Uterus (tissue), 4 donors: ENCODE measurements around the gene USP47. TPM values are rescaled to one million over a fixed set of nuclear protein-coding genes. Genes with fewer than 3 reads are reported as not detected.

ENCODE experiments used
- DNase-seq, 2 donors: peaks; one replicate each; pipeline ENCODE4 v3.0.0-alpha.2; 2019 to 2020
- H3K27ac ChIP-seq, 2 donors: fragments of 200-600 bp; sonication (generic); 1 replicate in 1 of 2; 2 replicates in 1 of 2; pipeline ENCODE4 v1.5.1; 2016 to 2018
- H3K27me3 ChIP-seq, 2 donors: fragments of 200-600 bp; sonication (generic); one replicate each; pipeline ENCODE4 v1.5.1; 2018 to 2019; ENCODE audit warnings: control low read depth in 1 of 2
- H3K36me3 ChIP-seq, 2 donors: fragments of 200-600 bp; sonication (generic); one replicate each; pipeline ENCODE4 v1.5.1; 2019; ENCODE audit warnings: control low read depth in 1 of 2
- H3K4me1 ChIP-seq, 2 donors: fragments of 200-600 bp; sonication (generic); one replicate each; pipeline ENCODE4 v1.5.1; 2018 to 2019; ENCODE audit warnings: control low read depth in 1 of 2
- H3K4me3 ChIP-seq, 2 donors: fragments of 200-600 bp; sonication (generic); 1 replicate in 1 of 2; 2 replicates in 1 of 2; pipeline ENCODE4 v1.5.1; 2018 to 2019; ENCODE audit warnings: mild to moderate bottlenecking in 1 of 2
- H3K9me3 ChIP-seq, 2 donors: fragments of 200-600 bp; sonication (generic); one replicate each; pipeline ENCODE4 v1.5.1; 2019; ENCODE audit warnings: control low read depth in 1 of 2
- POLR2A ChIP-seq, 2 donors: fragments of 450-650 bp; IDR thresholded peaks; one replicate each; pipeline ENCODE4 v1.6.1; 2016; ENCODE audit warnings: antibody characterized with exemption in 2 of 2, mild to moderate bottlenecking in 1 of 2, moderate library complexity in 1 of 2
- intact Hi-C: fragments of 100-400 bp; cut with DNase I; formaldehyde crosslinking; loops from one replicate; pipeline ENCODE4 v1.15.1; 2023; ENCODE audit warnings: low total_unique reads
- total RNA-seq, 4 donors: library from RNA; depleted of rRNA in 3 of 4; stranded (reverse); fragments of >200 nt in 3 of 4; gene quantifications; one replicate each; pipeline versions ENCODE4 v1.1.0 to v1.2.4, GENCODE V29; 2014 to 2023
- TF ChIP-seq, protein P1 (sequence below), 4 experiments: fragments of 200-600 bp in 2 of 4; fragments of 450-650 bp in 2 of 4; sonication (generic) in 2 of 4; IDR thresholded peaks; one replicate each; pipeline ENCODE4 v1.5.1; 2016 to 2019; ENCODE audit warnings: antibody characterized with exemption in 4 of 4, mild to moderate bottlenecking in 2 of 4, moderate library complexity in 1 of 4
- donor health status: DM: yes; HTN: yes; CAD: no.

USP47 gene
- total RNA-seq, 4 donors from 2014 or later, result 83.4 to 247 (median 146) TPM

DNA sequence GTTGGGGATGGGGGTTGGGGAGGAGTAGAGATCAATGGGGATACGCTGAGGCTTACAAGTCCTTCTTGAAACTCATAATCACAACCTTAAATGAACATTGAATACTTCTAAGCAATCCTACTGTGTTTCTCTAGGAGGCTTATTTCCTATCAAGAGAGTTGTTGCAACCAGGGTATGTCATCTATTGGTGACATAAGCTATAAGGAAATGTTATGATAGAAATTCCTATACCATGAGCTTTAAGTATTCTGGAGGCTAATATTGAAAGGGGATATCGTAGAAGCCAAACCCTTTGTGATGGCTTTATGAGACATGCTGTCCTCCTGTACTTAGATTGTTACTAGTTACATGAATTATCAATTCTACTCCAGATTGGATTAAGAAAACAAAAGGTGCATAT is 93.8 kb downstream of the USP47 start:
- TF ChIP-seq POLR2A (IDR thresholded peaks at IDR 0.05), result no peak
- TF ChIP-seq, protein P1, sequence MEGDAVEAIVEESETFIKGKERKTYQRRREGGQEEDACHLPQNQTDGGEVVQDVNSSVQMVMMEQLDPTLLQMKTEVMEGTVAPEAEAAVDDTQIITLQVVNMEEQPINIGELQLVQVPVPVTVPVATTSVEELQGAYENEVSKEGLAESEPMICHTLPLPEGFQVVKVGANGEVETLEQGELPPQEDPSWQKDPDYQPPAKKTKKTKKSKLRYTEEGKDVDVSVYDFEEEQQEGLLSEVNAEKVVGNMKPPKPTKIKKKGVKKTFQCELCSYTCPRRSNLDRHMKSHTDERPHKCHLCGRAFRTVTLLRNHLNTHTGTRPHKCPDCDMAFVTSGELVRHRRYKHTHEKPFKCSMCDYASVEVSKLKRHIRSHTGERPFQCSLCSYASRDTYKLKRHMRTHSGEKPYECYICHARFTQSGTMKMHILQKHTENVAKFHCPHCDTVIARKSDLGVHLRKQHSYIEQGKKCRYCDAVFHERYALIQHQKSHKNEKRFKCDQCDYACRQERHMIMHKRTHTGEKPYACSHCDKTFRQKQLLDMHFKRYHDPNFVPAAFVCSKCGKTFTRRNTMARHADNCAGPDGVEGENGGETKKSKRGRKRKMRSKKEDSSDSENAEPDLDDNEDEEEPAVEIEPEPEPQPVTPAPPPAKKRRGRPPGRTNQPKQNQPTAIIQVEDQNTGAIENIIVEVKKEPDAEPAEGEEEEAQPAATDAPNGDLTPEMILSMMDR (IDR thresholded peaks at IDR 0.05), result no peak
- DNase-seq, result no peak

DNA sequence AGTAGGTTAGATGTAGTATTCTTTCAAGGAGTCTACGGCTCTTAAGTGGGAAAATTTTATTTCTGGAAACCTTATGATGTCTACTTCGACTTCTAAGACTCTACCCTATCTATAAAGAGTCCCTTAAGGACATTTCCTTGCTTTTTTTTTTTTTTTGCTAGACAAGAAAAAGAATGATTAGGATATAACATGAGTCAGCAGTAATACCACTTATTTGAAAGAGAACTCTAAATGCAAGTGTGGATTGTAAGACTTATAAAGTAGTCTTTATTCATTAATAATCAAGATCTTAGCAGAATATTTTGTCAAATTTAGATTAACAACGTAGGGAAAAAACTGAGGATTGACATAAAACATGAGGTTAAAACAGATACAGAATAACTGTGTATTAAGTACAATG is 95.7 kb downstream of the USP47 start:
- Histone ChIP-seq H3K4me3 (no peak overlapping the region), H3K36me3 (no peaks in the 10 kb centered on the region), H3K9me3 (no peaks in the 10 kb centered on the region), H3K27ac (no peak overlapping the region), H3K4me1 (no peaks in the 10 kb centered on the region), H3K27me3 (no peaks in the 10 kb centered on the region)
- no peak for DNase-seq
- TF ChIP-seq POLR2A (IDR thresholded peaks at IDR 0.05), result no peak
- TF ChIP-seq, protein P1 (IDR thresholded peaks at IDR 0.05), result no peak
- intact Hi-C loops, result loop anchor here (10.0 kb wide), 1 partner anchor 337 kb away; no protein-coding TSS in a partner anchor

More for the DNA sequence above, 93.8 kb downstream of the USP47 start:
- H3K4me3 ChIP-seq, result no peak overlapping the region
- intact Hi-C loops, result loop anchor here (10.0 kb wide), 1 partner anchor 339 kb away; no protein-coding TSS in a partner anchor
- H3K27ac ChIP-seq, result no peak overlapping the region
- H3K36me3 ChIP-seq, result no peaks in the 10 kb centered on the region
- H3K4me1 ChIP-seq, result peaks cover 0 to 4% of the 10 kb centered on the region in 2 donors
- no peaks in the 10 kb centered on the region for H3K27me3 ChIP-seq
- H3K9me3 ChIP-seq, result no peaks in the 10 kb centered on the region

DNA sequence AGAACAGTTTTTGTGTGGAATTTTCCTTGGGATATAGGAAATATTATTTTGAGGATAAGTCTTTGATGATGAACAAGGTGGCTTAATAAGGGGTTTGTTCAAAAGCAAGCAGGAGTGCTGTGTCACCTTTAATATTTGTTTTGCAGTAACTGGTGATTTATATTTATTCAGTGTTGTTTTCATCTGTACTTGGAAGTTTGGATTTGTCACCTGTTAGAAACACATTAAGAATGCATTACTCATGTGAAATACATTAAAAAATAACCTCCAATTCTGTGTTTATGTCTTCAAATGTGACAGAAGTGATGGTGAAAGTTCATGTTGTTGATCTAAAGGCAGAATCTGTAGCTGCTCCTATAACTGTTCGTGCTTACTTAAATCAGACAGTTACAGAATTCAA is 96.2 kb downstream of the USP47 start:
- no peaks in the 10 kb centered on the region for H3K36me3 ChIP-seq
- no peak for DNase-seq
- no peaks in the 10 kb centered on the region for H3K4me1 ChIP-seq
- TF ChIP-seq, protein P1 (IDR thresholded peaks at IDR 0.05), result no peak
- no peak for TF ChIP-seq POLR2A (IDR thresholded peaks at IDR 0.05)
- intact Hi-C loops, result loop anchor here (10.0 kb wide), 1 partner anchor 337 kb away; no protein-coding TSS in a partner anchor
- H3K27ac ChIP-seq, result no peak overlapping the region
- H3K27me3 ChIP-seq, result no peaks in the 10 kb centered on the region
- no peaks in the 10 kb centered on the region for H3K9me3 ChIP-seq
- H3K4me3 ChIP-seq, result no peak overlapping the region

DNA sequence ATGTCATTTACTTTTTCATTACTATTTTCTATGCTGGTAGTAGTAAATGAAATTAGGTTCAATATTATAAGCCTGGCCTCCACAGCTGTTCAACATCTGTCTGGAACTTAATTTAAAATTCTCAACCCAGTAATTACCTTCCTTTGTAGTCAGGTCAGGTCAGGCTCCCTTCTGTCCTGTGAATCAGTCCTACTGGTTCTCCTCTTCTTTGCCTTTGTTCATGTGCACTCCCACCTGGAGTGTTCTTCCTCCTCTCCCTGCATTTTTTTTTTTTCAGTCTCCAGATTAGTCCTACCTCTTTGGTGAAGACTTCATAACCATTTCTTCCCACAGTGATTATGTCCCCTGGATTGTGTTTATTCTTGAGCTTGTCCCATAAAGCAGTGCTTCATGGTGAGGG is 98.8 kb downstream of the USP47 start:
- DNase-seq, result no peak
- Histone ChIP-seq H3K27me3 (no peaks in the 10 kb centered on the region), H3K4me1 (no peaks in the 10 kb centered on the region), H3K4me3 (no peak overlapping the region), H3K27ac (no peak overlapping the region), H3K9me3 (no peaks in the 10 kb centered on the region), H3K36me3 (no peaks in the 10 kb centered on the region)
- intact Hi-C loops, result no loop called here
- TF ChIP-seq, protein P1 (IDR thresholded peaks at IDR 0.05), result no peak
- no peak for TF ChIP-seq POLR2A (IDR thresholded peaks at IDR 0.05)

DNA sequence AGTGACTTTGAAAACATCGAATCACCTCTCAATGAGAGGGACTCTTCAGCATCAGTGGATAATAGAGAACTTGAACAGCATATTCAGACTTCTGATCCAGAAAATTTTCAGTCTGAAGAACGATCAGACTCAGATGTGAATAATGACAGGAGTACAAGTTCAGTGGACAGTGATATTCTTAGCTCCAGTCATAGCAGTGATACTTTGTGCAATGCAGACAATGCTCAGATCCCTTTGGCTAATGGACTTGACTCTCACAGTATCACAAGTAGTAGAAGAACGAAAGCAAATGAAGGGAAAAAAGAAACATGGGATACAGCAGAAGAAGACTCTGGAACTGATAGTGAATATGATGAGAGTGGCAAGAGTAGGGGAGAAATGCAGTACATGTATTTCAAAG is 100.9 kb downstream of the USP47 start:
- Histone ChIP-seq H3K4me1 (no peaks in the 10 kb centered on the region), H3K27ac (no peak overlapping the region)
- TF ChIP-seq, protein P1 (IDR thresholded peaks at IDR 0.05), result no peak

More for the DNA sequence above, 100.9 kb downstream of the USP47 start:
- H3K9me3 ChIP-seq, result no peaks in the 10 kb centered on the region
- DNase-seq, result no peak
- no peaks in the 10 kb centered on the region for H3K27me3 ChIP-seq
- H3K36me3 ChIP-seq, result no peaks in the 10 kb centered on the region
- intact Hi-C loops, result no loop called here
- no peak overlapping the region for H3K4me3 ChIP-seq
